ENCODE measurements around the gene SLC24A3. TPM values are rescaled to one million over a fixed set of nuclear protein-coding genes. Genes with fewer than 3 reads are reported as not detected.

The SLC24A3 gene
- total RNA-seq, 2 donors from 2014 or later: 1.4 to 3.7 TPM

- Histone ChIP-seq H3K9me3 (no peaks in the 10 kb centered on the region), H3K27me3 (no peaks in the 10 kb centered on the region), H3K4me3 (no peak overlapping the region), H3K27ac (no peak overlapping the region), H3K36me3 (no peaks in the 10 kb centered on the region), H3K4me1 (no peaks in the 10 kb centered on the region)
- no peak for DNase-seq (ENCODE audit: low spot score)
- TF ChIP-seq CTCF (IDR thresholded peaks at IDR 0.05): no peak
Measured at GRCh38 chr20:19565736-19566135, 353.3 kb downstream of the SLC24A3 start.

- H3K36me3 ChIP-seq: no peaks in the 10 kb centered on the region
Measured at GRCh38 chr20:19566226-19566945, 353.9 kb downstream of the SLC24A3 start.

GRCh38 chr20:19568128-19568527 lies 355.7 kb downstream of the SLC24A3 start:
- H3K4me1 ChIP-seq: no peaks in the 10 kb centered on the region
- H3K27ac ChIP-seq: no peak overlapping the region
- no peak for TF ChIP-seq CTCF (IDR thresholded peaks at IDR 0.05)
- H3K9me3 ChIP-seq: no peaks in the 10 kb centered on the region
- H3K36me3 ChIP-seq: no peaks in the 10 kb centered on the region
- DNase-seq (ENCODE audit: low spot score): no peak
- no peak overlapping the region for H3K4me3 ChIP-seq
- H3K27me3 ChIP-seq: no peaks in the 10 kb centered on the region

More at GRCh38 chr20:19566226-19566945, 353.9 kb downstream of the SLC24A3 start:
- no peaks in the 10 kb centered on the region for H3K27me3 ChIP-seq
- H3K4me3 ChIP-seq: no peak overlapping the region
- no peaks in the 10 kb centered on the region for H3K4me1 ChIP-seq
- DNase-seq (ENCODE audit: low spot score): no peak
- H3K27ac ChIP-seq: no peak overlapping the region
- no peaks in the 10 kb centered on the region for H3K9me3 ChIP-seq
- no peak for TF ChIP-seq CTCF (IDR thresholded peaks at IDR 0.05)

GRCh38 chr20:19571996-19572395 lies 359.6 kb downstream of the SLC24A3 start:
- H3K36me3 ChIP-seq: no peaks in the 10 kb centered on the region
- no peak overlapping the region for H3K27ac ChIP-seq
- no peak overlapping the region for H3K4me3 ChIP-seq
- no peaks in the 10 kb centered on the region for H3K27me3 ChIP-seq
- TF ChIP-seq CTCF (IDR thresholded peaks at IDR 0.05): no peak
- no peaks in the 10 kb centered on the region for H3K9me3 ChIP-seq
- H3K4me1 ChIP-seq: no peaks in the 10 kb centered on the region
- no peak for DNase-seq (ENCODE audit: low spot score)

GRCh38 chr20:19577692-19578091 lies 365.2 kb downstream of the SLC24A3 start:
- Histone ChIP-seq H3K27me3 (no peaks in the 10 kb centered on the region), H3K36me3 (no peaks in the 10 kb centered on the region), H3K4me3 (no peak overlapping the region), H3K4me1 (no peaks in the 10 kb centered on the region), H3K9me3 (no peaks in the 10 kb centered on the region), H3K27ac (no peak overlapping the region)
- no peak for DNase-seq (ENCODE audit: low spot score)
- no peak for TF ChIP-seq CTCF (IDR thresholded peaks at IDR 0.05)

GRCh38 chr20:19582782-19583181 lies 370.3 kb downstream of the SLC24A3 start:
- H3K36me3 ChIP-seq: no peaks in the 10 kb centered on the region

More at GRCh38 chr20:19582782-19583181, 370.3 kb downstream of the SLC24A3 start:
- no peak overlapping the region for H3K4me3 ChIP-seq
- H3K27ac ChIP-seq: no peak overlapping the region
- no peaks in the 10 kb centered on the region for H3K9me3 ChIP-seq
- DNase-seq (ENCODE audit: low spot score): no peak
- no peaks in the 10 kb centered on the region for H3K27me3 ChIP-seq
- TF ChIP-seq CTCF (IDR thresholded peaks at IDR 0.05): no peak
- no peaks in the 10 kb centered on the region for H3K4me1 ChIP-seq
